SK-N-SH (cell line): ENCODE results near the gene PLEKHD1. TPM values are rescaled to one million over a fixed set of nuclear protein-coding genes. Genes with fewer than 3 reads are reported as not detected.

Experiments used
- CTCF ChIA-PET: fragments of 300-600, 350-600 bp; formaldehyde crosslinking; extraction: SDS; loops from one replicate; lab custom pipeline; 2021; lab: Yijun Ruan, JAX
- POLR2A ChIA-PET: fragments of 350-600 bp; sonication (Branson Sonifier 250); formaldehyde crosslinking; extraction: SDS; loops from one replicate; lab custom pipeline; 2020; ENCODE audit warnings: antibody characterized with exemption, inconsistent platforms; lab: Yijun Ruan, JAX
- DNase-seq: peaks from one replicate; pipeline ENCODE4 v3.0.0; 2012
- H2AFZ ChIP-seq: fragments of 200-600 bp; sonication (generic); 2 replicates; pipeline ENCODE4 v1.8.1; 2016; ENCODE audit warnings: antibody characterized with exemption, mild to moderate bottlenecking, low read depth
- H3F3A ChIP-seq: fragments of 200-600 bp; sonication (generic); replicated peaks from 2 replicates; pipeline ENCODE3; 2016; ENCODE audit warnings: antibody characterized with exemption, mild to moderate bottlenecking; ENCODE audit not compliant: insufficient read depth
- H3K27ac ChIP-seq, 2 experiments: fragments of 200-500 bp in 1 of 2; fragments of 200-600 bp in 1 of 2; sonication (Bioruptor generic) in 1 of 2; sonication (generic), shearing (Covaris generic) in 1 of 2; 2 replicates each; pipeline versions ENCODE4 v1.5.1 to v1.6.1; 2014 to 2016; ENCODE audit warnings: low read depth in 2 of 2, inconsistent platforms in 1 of 2, low read length in 1 of 2, mild to moderate bottlenecking in 1 of 2, mixed read lengths in 1 of 2
- H3K27me3 ChIP-seq: fragments of 200-600 bp; sonication (generic), shearing (Covaris generic); 2 replicates; pipeline ENCODE4 v1.6.1; 2016; ENCODE audit warnings: mixed run types; ENCODE audit not compliant: insufficient read depth
- H3K36me3 ChIP-seq, 2 experiments: fragments of 200-500 bp in 1 of 2; fragments of 200-600 bp in 1 of 2; sonication (Bioruptor generic) in 1 of 2; sonication (generic) in 1 of 2; replicated peaks in 1 of 2; 2 replicates each; pipeline versions ENCODE3 to v1.5.1; 2014 to 2016; ENCODE audit warnings: low read length in 1 of 2, mild to moderate bottlenecking in 1 of 2; ENCODE audit not compliant: insufficient read depth in 2 of 2, control insufficient read depth in 1 of 2
- H3K4me1 ChIP-seq, 2 experiments: fragments of 200-500 bp in 1 of 2; fragments of 200-600 bp in 1 of 2; sonication (Bioruptor generic) in 1 of 2; sonication (generic), shearing (Covaris generic) in 1 of 2; 2 replicates each; pipeline versions ENCODE4 v1.5.1 to v1.6.1; 2014 to 2016; ENCODE audit warnings: low read depth in 1 of 2, low read length in 1 of 2, mixed run types in 1 of 2; ENCODE audit not compliant: insufficient read depth in 2 of 2, control insufficient read depth in 1 of 2
- H3K4me2 ChIP-seq: fragments of 200-600 bp; sonication (generic), shearing (Covaris generic); 2 replicates; pipeline ENCODE4 v1.6.1; 2017; ENCODE audit warnings: mixed run types
- H3K4me3 ChIP-seq, 2 experiments: fragments of 200-500 bp in 1 of 2; fragments of 200-600 bp in 1 of 2; sonication (Bioruptor generic) in 1 of 2; sonication (generic), shearing (Covaris generic) in 1 of 2; 2 replicates each; pipeline versions ENCODE4 v1.5.1 to v1.8.1; 2014 to 2016; ENCODE audit warnings: low read depth in 2 of 2, inconsistent platforms in 1 of 2, low read length in 1 of 2, mild to moderate bottlenecking in 1 of 2, mixed read lengths in 1 of 2, moderate library complexity in 1 of 2
- H3K79me2 ChIP-seq: fragments of 200-600 bp; sonication (generic); 2 replicates; pipeline ENCODE4 v1.8.1; 2017; ENCODE audit warnings: mild to moderate bottlenecking; ENCODE audit not compliant: insufficient read depth
- H3K9ac ChIP-seq: fragments of 200-600 bp; sonication (generic); 2 replicates; pipeline ENCODE4 v1.6.1; 2017; ENCODE audit warnings: mixed run types
- H3K9me2 ChIP-seq: fragments of 200-600 bp; sonication (generic); 2 replicates; pipeline ENCODE4 v1.6.1; 2017; ENCODE audit warnings: mixed run types
- H3K9me3 ChIP-seq: fragments of 200-600 bp; sonication (generic); 2 replicates; pipeline ENCODE4 v1.6.1; 2017; ENCODE audit warnings: mixed run types, mild to moderate bottlenecking, moderate library complexity
- H4K20me1 ChIP-seq: fragments of 200-600 bp; sonication (generic); 2 replicates; pipeline ENCODE4 v1.6.1; 2017; ENCODE audit warnings: mild to moderate bottlenecking, mixed run types; ENCODE audit not compliant: insufficient read depth
- EP300 ChIP-seq, 2 experiments: IDR thresholded peaks; 2 replicates each; pipeline versions ENCODE4 v1.4.0 to v1.6.1; 2012; ENCODE audit warnings: borderline replicate concordance in 1 of 2, low read depth in 1 of 2, low read length in 1 of 2
- EZH2phosphoT487 ChIP-seq: fragments of 200-600 bp; sonication (generic); IDR thresholded peaks from 2 replicates; pipeline ENCODE4 v1.6.1; 2017; ENCODE audit warnings: low read depth, mixed run types, mild to moderate bottlenecking, antibody characterized with exemption, moderate library complexity, borderline replicate concordance
- FOXJ3 ChIP-seq: sonication (generic); formaldehyde crosslinking; IDR thresholded peaks from 2 replicates; pipeline ENCODE4 v1.5.1; 2020; ENCODE audit warnings: mild to moderate bottlenecking, missing genetic modification reagents
- FOXM1 ChIP-seq: IDR thresholded peaks from 2 replicates; pipeline ENCODE4 v1.4.0; 2012; ENCODE audit warnings: low read depth, mild to moderate bottlenecking
- MAX ChIP-seq: IDR thresholded peaks from 2 replicates; pipeline ENCODE4 v1.4.0; 2012; ENCODE audit warnings: low read depth
- MEF2A ChIP-seq: IDR thresholded peaks from 2 replicates; pipeline ENCODE4 v1.4.0; 2012; ENCODE audit warnings: low read depth, borderline replicate concordance
- NFIC ChIP-seq: IDR thresholded peaks from 2 replicates; pipeline ENCODE4 v1.4.0; 2012; ENCODE audit warnings: borderline replicate concordance
- POLR2AphosphoS5 ChIP-seq: IDR thresholded peaks from 2 replicates; pipeline ENCODE4 v1.6.1; 2012; ENCODE audit warnings: low read depth, low read length
- SIN3A ChIP-seq: IDR thresholded peaks from 2 replicates; pipeline ENCODE4 v1.6.1; 2012; ENCODE audit warnings: low read depth, mild to moderate bottlenecking, low read length, moderate library complexity, borderline replicate concordance
- WGBS: methylation state at CpG from one replicate; pipeline ENCODE4 v1.1.6; 2017; ENCODE audit warnings: low lambda C conversion rate; 5-methylcytosine and 5-hydroxymethylcytosine counted together
- polyA plus RNA-seq, 3 experiments: library from polyadenylated mRNA; depleted of rRNA; stranded (reverse); fragments of >200 nt; gene quantifications; 2 replicates each; pipeline ENCODE4 v1.2.3, GENCODE V29; 2012
- TF ChIP-seq, protein P1 (sequence below): fragments of 200-600 bp; sonication (generic); IDR thresholded peaks from 2 replicates; pipeline ENCODE4 v1.6.1; 2017; ENCODE audit warnings: antibody characterized with exemption, mild to moderate bottlenecking, moderate library complexity
- TF ChIP-seq, protein P2 (sequence below): IDR thresholded peaks from 2 replicates; pipeline ENCODE4 v1.4.0; 2012; ENCODE audit warnings: low read depth, borderline replicate concordance
- TF ChIP-seq, protein P3 (sequence below): IDR thresholded peaks from 2 replicates; pipeline ENCODE4; 2012

The PLEKHD1 gene
- polyA plus RNA-seq, 1 of the 3 experiments (the other 2 are of a cell fraction): 0.05 TPM

DNA sequence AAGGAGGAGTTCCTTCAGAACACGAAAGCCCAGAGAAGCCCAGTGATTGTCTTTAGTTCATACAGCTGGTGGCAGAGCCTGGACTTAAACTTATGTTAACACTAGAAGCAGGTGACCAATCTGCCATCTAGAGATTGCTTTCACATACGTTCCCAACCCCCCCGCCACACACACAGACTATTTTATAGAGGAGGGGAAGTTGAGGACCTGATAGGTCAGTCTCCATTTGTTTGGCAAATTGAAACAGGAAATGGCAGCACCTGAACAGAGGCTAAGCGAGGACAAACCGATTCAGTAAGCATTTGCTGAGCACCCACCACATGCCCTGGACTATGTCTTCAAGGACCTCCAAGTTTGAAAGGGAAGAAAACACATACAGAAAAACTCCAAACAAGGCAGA lies 4.8 kb upstream of the PLEKHD1 start (continued):
- TF ChIP-seq, protein P1, sequence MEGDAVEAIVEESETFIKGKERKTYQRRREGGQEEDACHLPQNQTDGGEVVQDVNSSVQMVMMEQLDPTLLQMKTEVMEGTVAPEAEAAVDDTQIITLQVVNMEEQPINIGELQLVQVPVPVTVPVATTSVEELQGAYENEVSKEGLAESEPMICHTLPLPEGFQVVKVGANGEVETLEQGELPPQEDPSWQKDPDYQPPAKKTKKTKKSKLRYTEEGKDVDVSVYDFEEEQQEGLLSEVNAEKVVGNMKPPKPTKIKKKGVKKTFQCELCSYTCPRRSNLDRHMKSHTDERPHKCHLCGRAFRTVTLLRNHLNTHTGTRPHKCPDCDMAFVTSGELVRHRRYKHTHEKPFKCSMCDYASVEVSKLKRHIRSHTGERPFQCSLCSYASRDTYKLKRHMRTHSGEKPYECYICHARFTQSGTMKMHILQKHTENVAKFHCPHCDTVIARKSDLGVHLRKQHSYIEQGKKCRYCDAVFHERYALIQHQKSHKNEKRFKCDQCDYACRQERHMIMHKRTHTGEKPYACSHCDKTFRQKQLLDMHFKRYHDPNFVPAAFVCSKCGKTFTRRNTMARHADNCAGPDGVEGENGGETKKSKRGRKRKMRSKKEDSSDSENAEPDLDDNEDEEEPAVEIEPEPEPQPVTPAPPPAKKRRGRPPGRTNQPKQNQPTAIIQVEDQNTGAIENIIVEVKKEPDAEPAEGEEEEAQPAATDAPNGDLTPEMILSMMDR: no peak
- TF ChIP-seq, all 33 proteins: peak for 0

DNA sequence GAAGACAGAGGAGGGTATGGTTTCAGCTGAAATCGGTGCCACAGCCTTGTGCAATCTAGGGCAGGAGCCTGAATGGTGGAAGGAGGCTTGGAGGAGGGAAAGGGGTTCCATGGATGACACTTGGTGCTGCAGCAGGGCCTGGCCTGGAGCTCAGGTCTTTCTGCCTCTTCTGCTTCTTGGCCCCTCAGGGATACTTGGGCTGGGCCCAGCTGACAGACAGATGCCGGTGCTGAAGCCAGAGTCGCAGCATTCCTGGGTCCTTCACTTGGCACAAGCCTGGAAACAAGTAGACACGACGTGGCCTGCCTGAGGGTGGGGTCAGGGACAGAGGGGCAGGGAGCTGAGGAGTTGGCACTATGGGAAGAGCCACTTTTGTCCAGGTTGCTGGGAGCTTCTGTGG lies 4.4 kb upstream of the PLEKHD1 start:
- Histone ChIP-seq H3K4me1 (peaks cover 0 to 13% of the 10 kb centered on the region in 2 experiments; a peak in 1 of 4 replicates), H2AFZ (no peak overlapping the region), H3K27ac (no peak overlapping the region), H4K20me1 (no peaks in the 10 kb centered on the region), H3K79me2 (no peaks in the 10 kb centered on the region), H3K9me3 (no peaks in the 10 kb centered on the region), H3K9ac (no peak overlapping the region), H3K27me3 (peaks cover 22% of the 10 kb centered on the region; the same call in 1 of the 2 replicates), H3K4me3 (no peak overlapping the region), H3K4me2 (no peak overlapping the region), H3F3A (no peaks in the 10 kb centered on the region), H3K36me3 (no peaks in the 10 kb centered on the region), H3K9me2 (no peaks in the 10 kb centered on the region)
- ChIA-PET POLR2A (no interaction called here), CTCF (interaction anchor here (0.9 to 2.4 kb wide), 5 partner anchors 9 to 95 kb away, joined by 3 to 8 read pairs (median 4); no protein-coding TSS in a partner anchor)
- no peak for TF ChIP-seq EP300 (IDR thresholded peaks at IDR 0.05; ENCODE audit: borderline replicate concordance in 1 of 2, low read depth in 1 of 2, low read length in 1 of 2)
- TF ChIP-seq POLR2AphosphoS5: no peak
- no peak for TF ChIP-seq MAX
- TF ChIP-seq EZH2phosphoT487: no peak
- TF ChIP-seq, protein P1: no peak
- TF ChIP-seq SIN3A: no peak
- TF ChIP-seq MEF2A: no peak
- TF ChIP-seq, protein P2, sequence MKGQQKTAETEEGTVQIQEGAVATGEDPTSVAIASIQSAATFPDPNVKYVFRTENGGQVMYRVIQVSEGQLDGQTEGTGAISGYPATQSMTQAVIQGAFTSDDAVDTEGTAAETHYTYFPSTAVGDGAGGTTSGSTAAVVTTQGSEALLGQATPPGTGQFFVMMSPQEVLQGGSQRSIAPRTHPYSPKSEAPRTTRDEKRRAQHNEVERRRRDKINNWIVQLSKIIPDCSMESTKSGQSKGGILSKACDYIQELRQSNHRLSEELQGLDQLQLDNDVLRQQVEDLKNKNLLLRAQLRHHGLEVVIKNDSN: no peak
- TF ChIP-seq, protein P3, sequence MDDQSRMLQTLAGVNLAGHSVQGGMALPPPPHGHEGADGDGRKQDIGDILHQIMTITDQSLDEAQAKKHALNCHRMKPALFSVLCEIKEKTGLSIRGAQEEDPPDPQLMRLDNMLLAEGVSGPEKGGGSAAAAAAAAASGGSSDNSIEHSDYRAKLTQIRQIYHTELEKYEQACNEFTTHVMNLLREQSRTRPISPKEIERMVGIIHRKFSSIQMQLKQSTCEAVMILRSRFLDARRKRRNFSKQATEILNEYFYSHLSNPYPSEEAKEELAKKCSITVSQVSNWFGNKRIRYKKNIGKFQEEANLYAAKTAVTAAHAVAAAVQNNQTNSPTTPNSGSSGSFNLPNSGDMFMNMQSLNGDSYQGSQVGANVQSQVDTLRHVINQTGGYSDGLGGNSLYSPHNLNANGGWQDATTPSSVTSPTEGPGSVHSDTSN: no peak
- no peak for TF ChIP-seq FOXM1
- no peak for TF ChIP-seq NFIC
- TF ChIP-seq FOXJ3: no peak
- 50% methylated on average over 3 of the region's 5 CpGs for WGBS
- no peak for DNase-seq
